ENCODE data around the gene CPLX1.
A peak's percentile ranks its signal among the peaks of the same experiment; 100 is the strongest.

Gene CPLX1

DNA sequence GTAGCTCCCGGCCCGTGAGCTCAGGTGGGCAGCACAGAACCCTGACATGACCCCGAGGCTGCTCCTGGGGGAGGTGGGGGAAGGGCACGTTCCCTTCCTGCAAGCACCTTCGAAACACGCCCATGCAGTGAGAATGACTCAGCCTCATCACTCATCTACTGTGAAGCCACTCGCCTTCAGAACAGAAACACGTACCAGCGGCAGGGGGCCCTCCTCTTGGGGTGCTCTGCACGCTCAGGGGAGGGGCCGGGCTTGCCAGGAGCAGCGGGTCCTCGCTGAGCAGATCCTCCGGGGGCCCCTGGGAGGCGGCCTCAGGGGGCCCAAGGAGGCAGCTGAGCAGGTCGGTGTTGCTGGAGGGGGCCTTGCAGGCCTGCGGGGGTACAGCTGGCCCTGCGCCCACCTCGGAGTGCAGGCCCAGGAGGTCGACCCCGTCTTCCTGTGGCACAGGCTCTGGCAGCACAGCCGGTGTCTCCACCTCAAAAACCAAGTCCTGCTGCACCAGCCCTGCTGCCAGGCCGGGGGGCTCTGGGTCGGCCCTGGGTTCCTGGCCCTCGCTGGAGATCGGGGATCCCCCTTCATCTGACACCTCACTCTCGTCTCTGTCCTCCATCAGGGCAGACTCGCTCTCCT lies 40.9 kb upstream of the CPLX1 start:
- Histone ChIP-seq H3K27ac (ENCODE audit: poor library complexity, severe bottlenecking) (no peak overlapping the region), H3K27me3 (ENCODE audit: insufficient read depth, poor library complexity, severe bottlenecking) (no peaks in the 10 kb centered on the region), H3K36me3 (ENCODE audit: low read depth) (peaks cover 37% of the 10 kb centered on the region), H3K9me3 (ENCODE audit: severe bottlenecking) (no peaks in the 10 kb centered on the region), H3K4me1 (ENCODE audit: insufficient read depth, poor library complexity, severe bottlenecking) (no peaks in the 10 kb centered on the region), H3K4me3 (ENCODE audit: severe bottlenecking) (no peak overlapping the region)
- no peak for DNase-seq (ENCODE audit: low spot score)
- TF ChIP-seq, protein P1, sequence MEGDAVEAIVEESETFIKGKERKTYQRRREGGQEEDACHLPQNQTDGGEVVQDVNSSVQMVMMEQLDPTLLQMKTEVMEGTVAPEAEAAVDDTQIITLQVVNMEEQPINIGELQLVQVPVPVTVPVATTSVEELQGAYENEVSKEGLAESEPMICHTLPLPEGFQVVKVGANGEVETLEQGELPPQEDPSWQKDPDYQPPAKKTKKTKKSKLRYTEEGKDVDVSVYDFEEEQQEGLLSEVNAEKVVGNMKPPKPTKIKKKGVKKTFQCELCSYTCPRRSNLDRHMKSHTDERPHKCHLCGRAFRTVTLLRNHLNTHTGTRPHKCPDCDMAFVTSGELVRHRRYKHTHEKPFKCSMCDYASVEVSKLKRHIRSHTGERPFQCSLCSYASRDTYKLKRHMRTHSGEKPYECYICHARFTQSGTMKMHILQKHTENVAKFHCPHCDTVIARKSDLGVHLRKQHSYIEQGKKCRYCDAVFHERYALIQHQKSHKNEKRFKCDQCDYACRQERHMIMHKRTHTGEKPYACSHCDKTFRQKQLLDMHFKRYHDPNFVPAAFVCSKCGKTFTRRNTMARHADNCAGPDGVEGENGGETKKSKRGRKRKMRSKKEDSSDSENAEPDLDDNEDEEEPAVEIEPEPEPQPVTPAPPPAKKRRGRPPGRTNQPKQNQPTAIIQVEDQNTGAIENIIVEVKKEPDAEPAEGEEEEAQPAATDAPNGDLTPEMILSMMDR (IDR thresholded peaks at IDR 0.05; ENCODE audit: poor library complexity, severe bottlenecking): no peak
- ATAC-seq (ENCODE audit: low read depth): peak; percentile 82

DNA sequence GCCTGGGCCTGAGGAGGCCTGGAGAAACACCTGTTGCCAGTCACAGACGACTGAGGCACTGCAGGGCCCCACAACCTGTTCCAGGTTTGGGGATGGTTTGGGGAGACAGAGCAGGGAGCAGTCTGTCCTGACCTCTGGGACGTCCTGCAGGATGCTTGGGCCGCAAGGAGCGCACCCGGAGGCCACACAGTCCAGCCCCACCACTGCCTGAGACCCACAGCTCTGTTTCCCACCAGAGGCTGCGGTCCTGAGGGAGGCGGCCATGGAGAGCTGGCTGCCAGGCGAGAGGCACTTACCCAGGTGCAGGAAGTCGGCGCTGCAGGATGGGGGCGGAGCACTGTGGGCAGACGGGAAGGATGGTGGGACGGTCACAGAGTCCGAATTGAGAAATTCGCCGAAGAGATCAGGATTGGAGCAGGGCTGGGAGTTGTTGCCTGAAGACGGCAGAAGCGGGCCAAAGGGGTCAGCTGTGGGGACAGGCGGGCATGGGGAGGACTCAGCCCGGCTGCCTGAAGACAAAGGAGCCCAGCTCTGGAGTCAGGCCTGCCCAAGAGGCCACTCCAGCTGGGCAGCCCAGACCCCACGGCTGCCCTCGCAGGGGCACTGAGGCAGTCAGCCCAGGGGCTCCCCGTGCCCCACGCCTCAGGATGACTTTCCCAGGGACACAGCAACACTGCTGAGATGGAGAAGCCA lies 40.3 kb upstream of the CPLX1 start:
- Histone ChIP-seq H3K9me3 (ENCODE audit: severe bottlenecking) (no peaks in the 10 kb centered on the region), H3K27me3 (ENCODE audit: insufficient read depth, poor library complexity, severe bottlenecking) (no peaks in the 10 kb centered on the region), H3K27ac (ENCODE audit: poor library complexity, severe bottlenecking) (no peak overlapping the region), H3K4me1 (ENCODE audit: insufficient read depth, poor library complexity, severe bottlenecking) (no peaks in the 10 kb centered on the region), H3K4me3 (ENCODE audit: severe bottlenecking) (no peak overlapping the region), H3K36me3 (ENCODE audit: low read depth) (peaks cover 41% of the 10 kb centered on the region)
- ATAC-seq (ENCODE audit: low read depth): peak; percentile 11; the same call in 1 of the 3 replicates
- DNase-seq (ENCODE audit: low spot score): no peak
- TF ChIP-seq, protein P1 (IDR thresholded peaks at IDR 0.05; ENCODE audit: poor library complexity, severe bottlenecking): no peak

DNA sequence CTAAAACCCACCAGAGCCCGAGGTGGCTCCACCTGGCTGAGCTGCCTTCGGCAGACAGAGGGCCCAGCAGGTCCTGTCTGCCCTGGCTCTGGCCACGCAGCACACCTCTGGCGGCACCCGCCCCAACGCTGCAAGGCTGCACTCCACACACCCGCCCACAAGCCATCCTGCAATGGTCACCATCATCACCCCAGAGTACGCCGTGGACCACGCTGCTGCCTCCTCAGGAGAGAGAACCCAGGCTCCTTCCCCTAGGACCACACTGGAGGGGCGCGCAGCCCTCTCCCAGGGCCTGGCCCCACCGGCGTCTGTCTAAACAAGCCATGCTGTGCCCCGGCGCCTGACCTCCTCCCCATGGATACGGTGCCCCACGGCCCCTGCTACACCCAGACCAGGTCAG lies 39.6 kb upstream of the CPLX1 start:
- Histone ChIP-seq H3K36me3 (ENCODE audit: low read depth) (peaks cover 46% of the 10 kb centered on the region), H3K27ac (ENCODE audit: poor library complexity, severe bottlenecking) (no peak overlapping the region), H3K4me1 (ENCODE audit: insufficient read depth, poor library complexity, severe bottlenecking) (no peaks in the 10 kb centered on the region), H3K9me3 (ENCODE audit: severe bottlenecking) (no peaks in the 10 kb centered on the region), H3K27me3 (ENCODE audit: insufficient read depth, poor library complexity, severe bottlenecking) (no peaks in the 10 kb centered on the region), H3K4me3 (ENCODE audit: severe bottlenecking) (no peak overlapping the region)
- TF ChIP-seq, protein P1 (IDR thresholded peaks at IDR 0.05; ENCODE audit: poor library complexity, severe bottlenecking): no peak
- DNase-seq (ENCODE audit: low spot score): no peak
- ATAC-seq (ENCODE audit: low read depth): no peak

DNA sequence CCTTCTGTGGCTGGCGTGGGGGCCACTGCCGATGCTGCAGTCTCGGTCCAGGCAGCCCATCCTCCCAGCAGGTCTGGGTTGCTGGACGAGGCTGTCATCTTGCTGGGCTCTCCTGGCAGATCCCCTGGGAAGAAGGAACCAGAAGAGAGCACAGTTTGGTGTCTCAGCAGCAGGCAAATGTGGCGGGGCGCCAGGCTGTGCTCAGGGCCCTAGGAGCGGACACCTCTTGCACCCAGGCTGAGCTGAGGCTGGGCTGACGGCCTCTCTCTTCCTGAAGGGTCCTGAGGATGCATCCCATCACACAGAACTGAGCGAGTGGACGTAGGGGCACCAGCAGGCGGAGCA lies 39.2 kb upstream of the CPLX1 start:
- H3K27me3 ChIP-seq (ENCODE audit: insufficient read depth, poor library complexity, severe bottlenecking): no peaks in the 10 kb centered on the region
- no peak for DNase-seq (ENCODE audit: low spot score)
- no peaks in the 10 kb centered on the region for H3K4me1 ChIP-seq (ENCODE audit: insufficient read depth, poor library complexity, severe bottlenecking)
- H3K4me3 ChIP-seq (ENCODE audit: severe bottlenecking): no peak overlapping the region
- peaks cover 44% of the 10 kb centered on the region for H3K36me3 ChIP-seq (ENCODE audit: low read depth)
- H3K27ac ChIP-seq (ENCODE audit: poor library complexity, severe bottlenecking): no peak overlapping the region
- no peaks in the 10 kb centered on the region for H3K9me3 ChIP-seq (ENCODE audit: severe bottlenecking)
- no peak for ATAC-seq (ENCODE audit: low read depth)
- TF ChIP-seq, protein P1 (IDR thresholded peaks at IDR 0.05; ENCODE audit: poor library complexity, severe bottlenecking): no peak
